HK-2 (cell line): ENCODE measurements around the gene CHRNE.
"Not testable (repeated sequence)": the region's sequence is repeated elsewhere in the genome, so short reads cannot be mapped to it uniquely, and the experiment has no call there.

Experiments used
- DNase-seq: peaks from one replicate; pipeline ENCODE4 v3.0.0-alpha.2; 2018; ENCODE audit not compliant: unreplicated experiment

The CHRNE gene

DNA sequence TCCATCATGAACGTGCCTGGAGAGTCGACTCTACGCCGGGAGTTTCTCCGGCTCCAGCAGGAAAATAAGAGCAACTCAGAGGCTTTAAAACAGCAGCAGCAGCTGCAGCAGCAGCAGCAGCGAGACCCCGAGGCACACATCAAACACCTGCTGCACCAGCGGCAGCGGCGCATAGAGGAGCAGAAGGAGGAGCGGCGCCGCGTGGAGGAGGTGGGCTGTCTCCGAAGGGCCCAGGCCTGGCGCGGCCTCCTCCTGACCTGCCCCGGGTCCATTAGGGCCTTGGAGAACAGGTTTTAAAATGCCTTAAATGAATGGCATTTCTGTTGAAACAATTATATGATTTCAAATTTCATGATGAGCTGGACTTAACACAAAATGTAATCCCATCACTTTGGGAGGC lies 15.3 kb downstream of the CHRNE start:
- DNase-seq: no peak

DNA sequence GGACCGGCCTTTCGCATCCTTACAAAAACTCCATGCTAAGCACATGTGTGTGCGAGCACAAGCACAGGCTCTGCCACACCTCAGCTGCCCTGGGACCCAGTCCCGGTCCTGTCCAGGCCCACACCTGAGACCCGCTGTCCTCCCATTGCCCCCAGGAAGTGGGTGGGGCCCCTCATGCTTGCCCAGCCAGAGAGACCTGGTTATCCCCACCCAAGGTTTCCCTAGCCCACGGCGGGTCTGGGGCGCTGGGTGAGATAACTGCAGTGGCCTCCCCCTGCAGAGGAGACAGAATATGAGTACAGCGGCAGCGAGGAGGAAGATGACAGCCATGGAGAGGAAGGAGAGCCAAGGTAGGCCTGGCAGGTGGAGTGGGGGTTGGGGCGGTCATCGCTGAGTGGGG lies 16.1 kb downstream of the CHRNE start:
- no peak for DNase-seq

DNA sequence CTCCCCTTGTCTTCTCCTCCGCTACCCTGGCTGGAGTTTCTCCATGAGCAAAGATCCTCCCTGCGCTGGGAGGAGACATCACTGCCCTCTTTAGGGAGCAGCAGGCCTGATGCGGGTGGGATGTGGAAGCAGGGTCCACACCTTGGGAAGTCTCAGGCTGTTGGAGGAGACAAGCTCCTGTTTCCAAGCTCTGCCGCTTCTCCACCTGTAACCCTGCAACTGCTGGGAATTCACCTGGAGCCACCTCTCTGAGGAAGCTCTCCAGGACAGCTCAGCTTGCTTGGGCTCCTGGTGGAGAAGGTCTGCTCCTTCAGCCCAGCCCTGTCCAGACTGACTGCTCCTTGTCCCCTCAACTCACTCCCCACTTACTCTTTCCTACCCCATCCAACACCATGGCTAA lies 18.4 kb downstream of the CHRNE start:
- DNase-seq: no peak

DNA sequence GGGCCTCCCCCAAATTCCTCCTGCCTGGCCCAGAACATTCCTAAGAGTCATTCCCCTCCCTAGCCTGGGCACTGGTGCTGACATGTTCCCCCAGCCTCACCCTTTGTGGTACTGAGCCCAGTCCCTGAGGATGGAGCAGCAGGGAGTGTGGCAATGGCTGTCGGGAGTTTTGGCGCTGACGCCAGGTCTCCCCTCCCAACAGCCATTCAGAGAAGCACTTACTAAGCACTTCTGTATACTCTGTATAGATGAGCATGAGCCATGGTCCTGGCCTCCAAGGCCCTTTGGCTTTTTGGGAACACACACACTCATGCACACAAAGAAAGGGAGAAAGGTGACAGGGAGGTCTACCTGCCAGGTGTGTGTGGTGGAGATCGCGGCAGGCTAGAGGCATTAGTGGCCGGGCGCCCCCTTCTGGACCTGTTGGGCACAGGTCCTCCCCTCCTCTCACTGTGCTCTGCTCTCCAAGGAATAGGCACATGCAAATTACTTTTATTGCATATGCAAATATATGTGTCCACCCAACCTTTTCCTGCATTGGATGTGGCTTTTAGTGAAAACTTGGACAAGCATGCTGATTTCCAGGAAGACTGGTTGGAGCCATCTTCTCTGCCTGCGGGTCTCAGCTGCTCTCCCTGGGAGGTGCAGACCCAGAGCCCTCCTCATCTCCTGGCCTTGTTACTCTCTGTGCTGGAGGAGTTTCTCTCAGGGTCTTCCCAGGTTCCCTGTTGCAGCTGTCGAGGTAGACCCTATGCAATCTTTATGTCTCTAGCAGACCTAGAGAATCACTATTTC lies 20.9 kb downstream of the CHRNE start:
- DNase-seq: peak; percentile 33

DNA sequence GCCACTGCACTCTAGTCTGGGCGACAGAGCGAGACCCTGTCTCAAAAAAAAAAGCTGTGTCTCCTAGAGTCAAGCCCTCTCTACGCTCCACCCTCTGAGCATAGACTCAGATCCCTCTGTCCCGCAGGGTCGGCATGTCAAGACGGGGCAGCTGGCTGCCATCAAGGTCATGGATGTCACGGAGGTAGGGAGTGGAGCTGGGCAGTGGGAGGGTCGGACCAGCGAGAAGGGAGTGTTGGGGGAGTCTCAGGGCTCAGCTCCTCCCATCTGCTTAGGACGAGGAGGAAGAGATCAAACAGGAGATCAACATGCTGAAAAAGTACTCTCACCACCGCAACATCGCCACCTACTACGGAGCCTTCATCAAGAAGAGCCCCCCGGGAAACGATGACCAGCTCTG lies 22.0 kb downstream of the CHRNE start:
- no peak for DNase-seq

DNA sequence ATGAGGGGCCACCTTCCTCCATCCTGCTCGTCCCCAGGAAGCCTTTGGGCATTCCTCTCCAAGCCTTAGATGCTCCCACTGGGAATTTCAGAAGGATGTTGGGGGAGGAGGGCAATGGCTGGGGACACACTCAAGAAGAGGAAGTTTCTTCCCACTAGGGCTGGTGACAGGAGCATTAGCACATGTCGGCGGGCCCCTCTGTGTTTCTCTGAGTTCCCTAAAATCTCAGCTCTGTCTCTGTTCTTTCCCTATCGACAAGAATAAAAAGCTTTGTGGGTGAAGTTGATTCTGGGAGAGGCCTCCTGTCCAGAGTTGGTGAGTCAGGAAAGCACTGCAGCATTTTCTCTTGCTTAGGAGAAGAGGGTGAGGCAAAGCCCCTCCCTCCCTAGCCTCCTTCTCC lies 23.3 kb downstream of the CHRNE start:
- DNase-seq: no peak

DNA sequence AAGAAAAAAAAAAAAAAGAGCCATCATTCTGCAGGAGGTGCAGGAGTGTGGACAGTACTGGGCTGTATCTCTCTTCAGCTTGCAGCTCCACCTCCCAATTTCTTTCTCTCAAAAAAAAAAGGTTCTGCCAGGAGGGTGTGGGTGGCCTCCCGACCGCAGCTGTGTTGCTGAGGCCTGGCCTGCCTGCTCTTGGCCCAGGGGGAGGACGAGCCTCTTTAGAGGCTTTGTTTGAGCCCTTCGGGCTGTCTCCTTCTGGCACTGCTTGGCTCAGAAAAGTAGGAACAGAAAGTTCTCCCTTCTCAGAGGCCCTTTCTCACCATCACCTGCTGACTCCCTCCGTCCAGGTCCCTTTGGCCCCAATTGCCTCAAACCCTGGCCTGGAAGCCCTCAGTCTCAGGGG lies 25.8 kb downstream of the CHRNE start:
- no peak for DNase-seq

DNA sequence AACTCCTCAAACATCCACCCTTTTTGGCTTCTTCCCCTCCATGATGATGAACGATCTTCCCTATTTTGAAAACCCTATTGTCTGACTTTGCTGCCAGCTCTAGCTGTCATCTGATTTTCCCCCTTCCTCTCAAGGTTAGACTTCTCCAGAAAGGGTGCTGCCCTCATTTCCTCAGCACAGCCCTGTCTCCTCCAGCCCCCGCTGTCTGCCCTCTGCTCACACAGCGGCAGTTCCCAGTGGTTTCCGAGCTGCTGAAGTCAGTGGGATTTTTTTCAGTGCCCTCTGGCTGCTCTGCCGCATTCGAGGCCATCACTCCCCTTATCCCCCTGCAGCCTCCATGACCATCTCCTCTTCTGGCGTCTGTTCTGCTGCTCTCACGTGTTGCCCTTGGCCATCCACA lies 30.1 kb downstream of the CHRNE start:
- DNase-seq: no peak

DNA sequence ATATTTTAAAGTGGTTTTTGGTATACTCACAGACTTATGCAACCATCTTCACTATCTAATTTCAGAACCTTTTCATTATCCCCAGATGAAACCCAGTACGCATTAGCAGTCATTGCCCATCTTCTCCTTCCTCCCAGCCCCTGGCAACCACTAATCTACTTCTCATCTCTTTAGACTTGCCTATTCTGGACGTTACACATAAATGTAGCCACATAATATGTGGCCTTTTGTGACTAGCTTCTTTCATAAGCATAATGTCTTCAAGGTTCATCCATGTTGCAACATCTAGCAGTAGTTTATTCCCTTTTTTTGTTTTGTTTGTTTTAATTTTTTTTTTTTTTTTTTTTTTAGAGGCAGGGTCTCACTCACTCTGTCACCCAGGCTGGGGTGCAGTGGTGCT lies 32.0 kb downstream of the CHRNE start:
- DNase-seq: no peak

DNA sequence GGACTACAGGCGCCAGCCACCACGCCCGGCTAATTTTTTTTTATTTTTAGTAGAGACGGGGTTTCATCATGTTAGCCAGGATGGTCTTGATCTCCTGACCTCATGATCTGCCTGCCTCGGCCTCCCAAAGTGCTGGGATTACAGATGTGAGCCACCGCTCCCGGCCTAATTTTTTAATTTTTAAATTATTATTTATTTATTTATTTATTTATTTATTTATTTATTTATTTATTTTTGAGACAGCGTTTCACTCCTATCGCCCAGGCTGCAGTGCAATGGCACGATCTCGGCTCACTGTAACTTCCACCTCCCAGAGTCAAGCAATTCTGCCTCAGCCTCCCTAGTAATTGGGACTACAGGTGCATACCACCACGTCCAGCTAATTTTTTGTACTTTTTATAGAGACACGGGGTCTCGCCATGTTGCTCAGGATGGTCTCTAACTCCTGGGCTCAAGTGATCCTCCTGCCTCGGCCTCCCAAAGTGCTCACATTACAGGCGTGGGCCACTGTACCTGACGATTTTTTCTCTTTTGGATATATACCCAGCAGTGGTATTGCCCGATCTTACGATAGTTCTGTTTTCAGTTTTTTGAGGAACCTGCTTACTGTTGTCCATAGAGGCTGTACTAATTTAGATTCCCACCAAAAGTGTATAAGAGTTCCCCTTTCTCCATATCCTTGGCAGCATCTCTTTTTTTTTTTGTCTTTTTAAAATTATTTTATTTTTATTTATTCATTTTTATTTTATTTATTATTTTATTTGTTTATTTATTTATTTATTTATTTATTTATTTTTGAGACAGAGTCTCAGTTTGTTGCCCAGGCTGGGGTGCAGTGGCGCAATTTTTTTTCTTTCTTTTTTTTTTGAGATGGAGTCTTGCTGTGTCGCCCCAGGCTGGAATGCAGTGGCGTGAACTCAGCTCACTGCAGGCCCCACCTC lies 33.6 kb downstream of the CHRNE start:
- not testable (repeated sequence) for DNase-seq

DNA sequence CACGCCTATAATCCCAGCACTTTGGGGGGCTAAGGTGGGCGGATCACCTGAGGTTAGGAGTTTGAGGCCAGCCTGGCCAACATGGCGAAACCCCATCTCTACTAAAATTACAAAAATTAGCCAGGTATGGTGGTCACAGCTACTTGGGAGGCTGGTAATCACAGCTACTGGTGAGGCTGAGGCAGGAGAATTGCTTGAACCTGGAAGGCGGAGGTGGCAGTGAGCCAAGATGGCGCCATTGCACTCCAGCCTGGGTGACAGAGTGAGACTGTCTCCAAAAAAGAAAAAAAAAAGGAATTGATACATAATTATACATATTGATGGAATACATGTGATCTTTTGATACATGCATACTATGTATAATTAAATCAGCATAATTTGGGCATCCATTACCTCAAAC lies 35.4 kb downstream of the CHRNE start:
- DNase-seq: not testable (repeated sequence)

DNA sequence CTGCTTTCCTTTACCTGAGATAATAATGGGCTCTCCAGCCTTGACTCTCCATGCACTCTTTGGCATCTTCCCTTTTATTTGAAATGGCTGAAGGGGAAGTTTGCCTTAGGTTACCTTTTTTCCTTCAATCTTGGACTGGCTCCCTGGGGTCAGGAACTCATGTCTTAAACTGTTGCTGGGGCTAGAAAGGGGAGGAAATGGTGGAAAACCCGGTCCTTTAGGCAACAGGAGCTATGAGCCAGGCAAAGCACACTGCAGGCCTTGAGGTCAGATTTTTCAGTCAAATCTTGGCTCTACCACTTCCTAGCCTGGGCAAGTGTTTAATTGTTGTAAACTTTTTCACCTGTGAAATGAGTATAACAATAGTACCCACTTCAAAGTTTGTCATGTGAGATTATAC lies 39.6 kb downstream of the CHRNE start:
- no peak for DNase-seq

DNA sequence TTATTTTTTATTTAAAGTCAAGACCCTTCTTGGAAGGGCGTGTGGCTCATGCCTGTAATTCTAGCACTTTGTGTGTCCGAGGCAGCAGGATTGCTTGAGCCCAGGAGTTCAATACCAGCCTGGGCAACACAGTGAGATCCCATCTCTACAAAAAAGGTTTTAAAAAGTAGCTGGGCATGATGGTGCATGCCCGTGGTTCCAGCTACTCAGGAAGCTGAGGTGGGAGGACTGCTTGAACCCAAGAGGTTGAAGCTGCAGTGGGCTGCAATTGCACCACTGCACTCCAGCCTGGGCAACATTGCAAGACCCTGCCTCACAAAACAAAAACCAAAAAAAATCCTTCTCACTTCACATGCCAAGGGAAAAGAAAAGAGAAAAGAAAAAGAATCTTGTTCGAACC lies 40.2 kb downstream of the CHRNE start:
- DNase-seq: no peak

DNA sequence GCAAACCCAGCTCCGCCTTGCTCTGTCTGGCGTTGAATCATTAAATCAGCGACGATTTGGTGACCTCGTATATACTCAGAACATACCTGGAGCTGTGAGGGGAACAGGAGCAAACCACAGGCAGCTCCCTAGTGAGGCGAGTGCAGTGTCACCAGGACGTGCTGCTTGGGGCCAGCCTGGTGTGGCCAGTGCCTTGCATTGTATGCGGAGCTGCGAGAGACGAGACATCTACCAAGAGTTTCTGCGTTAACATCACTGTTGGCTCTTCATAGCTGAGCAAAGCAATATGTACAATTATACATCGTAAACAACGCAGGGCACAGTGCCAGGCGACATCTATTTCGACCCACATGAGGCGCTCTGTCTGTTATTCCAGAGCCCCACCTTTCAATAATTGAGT lies 41.8 kb downstream of the CHRNE start:
- no peak for DNase-seq

DNA sequence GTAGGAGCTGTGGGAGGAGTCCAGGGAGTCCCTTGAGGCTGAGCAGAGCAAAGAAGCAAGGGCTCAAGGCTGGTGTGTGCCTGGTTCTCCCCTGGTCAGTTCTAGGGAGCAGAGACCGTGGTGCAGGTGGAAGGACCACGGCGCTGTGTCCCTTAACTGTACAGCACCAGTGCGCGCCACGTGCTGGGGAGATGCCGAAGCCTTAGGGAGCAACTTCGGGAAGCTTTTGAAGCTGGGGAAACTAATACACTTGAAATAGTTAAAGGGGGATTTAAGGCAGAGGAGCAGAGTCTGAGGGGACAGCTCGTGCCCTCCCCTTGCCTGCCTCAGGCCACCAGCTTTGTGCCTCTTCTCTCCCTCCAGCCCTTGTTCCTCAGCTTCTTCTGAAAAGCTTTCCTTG lies 42.2 kb downstream of the CHRNE start:
- no peak for DNase-seq

DNA sequence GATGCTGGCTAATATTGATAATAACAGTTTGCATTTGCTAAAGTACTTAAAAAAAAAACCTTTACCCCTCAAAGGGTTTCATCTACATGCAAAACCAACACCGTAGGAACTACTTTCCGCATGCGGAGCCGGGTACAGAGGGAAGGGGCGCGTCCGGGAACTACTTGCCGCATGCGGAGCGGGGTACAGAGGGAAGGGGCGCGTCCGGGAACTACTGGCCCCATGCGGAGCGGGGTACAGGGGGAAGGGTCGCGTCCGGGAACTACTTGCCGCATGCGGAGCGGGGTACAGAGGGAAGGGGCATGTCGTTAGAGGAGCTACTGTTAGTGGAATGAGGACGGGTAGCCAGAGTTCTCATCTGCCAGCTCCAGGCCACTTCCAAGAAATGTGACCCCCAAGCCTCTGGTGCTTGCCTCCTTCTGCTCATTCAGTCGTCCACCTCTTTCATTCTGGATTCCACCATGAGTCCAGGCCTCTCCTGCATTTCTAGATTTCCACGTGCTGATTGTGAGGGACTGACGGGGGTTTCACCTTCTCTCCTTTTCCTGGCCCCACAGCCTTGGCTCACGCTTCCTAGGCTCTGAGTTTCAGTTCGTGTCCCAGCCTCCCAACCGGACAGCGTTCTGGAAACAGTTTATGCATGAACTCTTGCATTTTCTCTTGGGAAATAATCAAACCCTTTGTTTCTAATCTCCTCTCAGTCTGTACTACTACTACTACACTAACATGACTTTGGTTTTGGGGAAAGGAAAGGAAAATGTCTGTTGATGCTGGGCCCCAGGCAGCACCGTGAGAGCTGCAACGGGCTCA lies 42.9 kb downstream of the CHRNE start:
- DNase-seq: no peak

DNA sequence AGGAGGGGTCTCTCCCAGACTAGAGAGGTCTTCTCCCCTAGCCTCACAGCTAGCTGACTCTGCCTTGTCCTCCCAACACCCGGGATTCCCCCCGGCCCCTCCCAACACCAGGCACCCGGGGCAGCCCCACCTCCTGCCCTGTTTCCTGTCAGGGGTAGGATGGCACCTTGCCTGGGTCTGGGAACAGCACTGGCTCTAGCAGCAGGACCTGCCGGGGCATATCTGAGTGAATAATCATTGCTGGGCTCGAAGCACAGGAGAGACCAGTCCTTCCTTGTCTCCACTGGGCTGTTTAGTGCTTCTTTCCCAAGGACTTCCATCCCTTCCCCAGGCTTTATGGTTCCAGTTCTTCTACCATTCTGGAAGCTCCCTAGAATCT lies 44.0 kb downstream of the CHRNE start:
- peak; percentile 45 for DNase-seq

DNA sequence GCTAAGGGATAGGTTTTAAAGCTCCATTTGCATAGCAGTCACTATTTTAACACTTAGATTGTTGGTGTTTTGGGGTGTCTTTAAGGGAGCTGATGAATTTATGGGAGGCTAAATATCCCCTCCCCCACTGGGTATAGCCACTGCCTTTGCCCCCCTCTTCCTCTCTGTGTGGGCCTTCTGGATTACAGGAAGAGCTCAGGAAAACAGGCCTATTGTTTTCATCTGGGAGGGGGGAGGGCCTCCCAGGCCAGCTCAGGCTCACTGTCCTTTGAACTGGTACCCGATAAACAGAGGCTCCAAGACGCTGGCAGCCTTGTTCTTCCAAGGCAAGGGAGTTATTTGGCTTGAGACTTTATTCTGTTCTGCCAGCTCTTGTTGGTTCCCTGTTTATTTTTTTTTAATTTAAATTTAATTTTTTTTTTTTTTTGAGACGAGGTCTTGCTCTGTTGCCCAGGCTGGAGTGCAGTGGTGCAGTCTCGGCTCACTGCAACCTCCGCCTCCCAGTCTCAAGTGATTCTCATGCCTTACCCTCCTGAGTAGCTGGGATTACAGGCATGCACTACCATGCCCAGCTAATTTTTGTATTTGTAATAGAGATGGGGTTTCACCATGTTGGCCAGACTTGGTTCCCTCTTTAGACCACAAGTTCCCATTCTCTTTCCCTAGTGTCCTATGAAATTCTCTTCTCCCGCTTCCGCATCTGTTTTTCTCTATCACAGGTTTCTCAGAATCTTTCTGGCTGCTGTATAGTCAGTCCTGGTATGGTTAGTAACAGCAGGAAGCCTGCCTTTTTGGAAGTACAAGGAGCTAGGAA lies 44.6 kb downstream of the CHRNE start:
- DNase-seq: no peak

DNA sequence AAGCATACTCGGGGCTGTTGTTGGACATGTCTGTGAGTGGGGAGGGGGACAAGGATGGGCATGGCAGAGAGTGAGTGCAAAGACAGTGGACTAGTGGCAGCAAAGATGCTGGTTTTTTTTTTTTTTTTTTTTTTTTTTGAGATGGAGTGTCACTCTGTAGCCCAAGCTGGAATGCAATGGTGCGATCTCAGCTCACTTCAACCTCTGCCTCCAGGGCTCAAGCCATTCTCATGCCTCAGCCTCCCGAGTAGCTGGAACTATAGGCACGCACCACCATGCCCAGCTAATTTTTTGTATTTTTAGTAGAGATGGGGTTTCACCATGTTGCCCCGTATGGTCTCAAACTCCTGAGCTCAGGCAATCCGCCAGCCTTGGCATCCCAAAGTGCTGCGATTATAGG lies 45.6 kb downstream of the CHRNE start:
- not testable (repeated sequence) for DNase-seq

DNA sequence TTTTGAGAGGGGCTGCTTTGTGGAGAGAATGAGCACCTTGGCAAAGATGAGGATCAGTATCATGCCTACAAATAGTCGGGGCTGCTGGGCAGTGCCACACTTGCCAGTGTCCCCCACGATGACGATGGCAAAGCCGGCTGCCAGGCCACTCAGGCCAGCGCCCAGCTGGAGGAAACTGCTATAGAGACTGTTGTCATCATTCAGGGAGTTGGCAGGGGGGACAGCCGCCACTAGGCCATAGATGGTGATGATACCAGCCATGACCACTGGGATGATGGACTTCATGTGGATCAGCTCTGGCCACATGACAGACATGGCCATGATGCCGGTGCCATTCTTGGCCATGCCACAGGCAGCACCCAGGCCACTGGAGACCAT lies 46.0 kb downstream of the CHRNE start:
- no peak for DNase-seq

DNA sequence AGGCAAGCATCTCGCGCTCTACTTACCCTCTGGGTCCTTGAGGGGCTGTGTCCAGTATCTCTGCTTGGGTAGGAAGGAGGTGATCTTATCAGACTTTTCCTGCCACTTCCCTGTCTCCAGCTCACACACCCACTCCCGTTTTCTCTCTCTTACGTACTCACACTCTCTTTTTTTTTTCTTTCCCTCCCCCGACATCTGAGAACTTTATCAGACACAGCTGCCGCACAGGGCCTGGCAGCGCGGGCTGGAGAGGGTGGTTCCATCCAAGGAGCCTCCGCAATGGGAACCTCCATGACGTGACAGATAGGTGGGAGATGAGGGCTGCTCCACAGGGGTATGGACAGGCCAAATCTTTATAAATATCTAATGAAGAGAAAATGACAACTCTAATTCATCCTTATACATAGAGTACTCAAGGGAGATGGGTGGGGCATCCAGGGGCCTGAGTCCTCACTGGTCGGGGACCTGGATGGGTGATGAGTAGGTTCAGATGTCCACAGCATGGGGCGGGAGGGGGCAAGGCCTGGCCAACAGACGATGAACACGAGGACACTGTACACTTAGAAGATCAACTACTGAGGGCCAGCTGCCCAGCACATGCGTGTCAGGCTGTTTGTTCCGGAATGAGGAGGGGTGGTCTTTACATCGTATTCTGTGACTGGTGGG lies 46.5 kb downstream of the CHRNE start:
- no peak for DNase-seq
